Stimulated activated CD4-positive, alpha-beta T cell treated with anti-CD3 and anti-CD28 coated beads, Interleukin-2, amount 100 ng/mL, for 24 hours (primary cell): Measurements from ENCODE around the gene IL9.
"Not testable (repeated sequence)": the region's sequence is repeated elsewhere in the genome, so short reads cannot be mapped to it uniquely, and the experiment has no call there.

Source experiments
- DNase-seq, 2 donors: peaks; one replicate each; pipeline ENCODE4 v3.0.0-alpha.2; 2020

Gene IL9

GRCh38 chr5:135864503-135865435, 30.9 kb downstream of the IL9 start:
- DNase-seq, result no peak

DNA sequence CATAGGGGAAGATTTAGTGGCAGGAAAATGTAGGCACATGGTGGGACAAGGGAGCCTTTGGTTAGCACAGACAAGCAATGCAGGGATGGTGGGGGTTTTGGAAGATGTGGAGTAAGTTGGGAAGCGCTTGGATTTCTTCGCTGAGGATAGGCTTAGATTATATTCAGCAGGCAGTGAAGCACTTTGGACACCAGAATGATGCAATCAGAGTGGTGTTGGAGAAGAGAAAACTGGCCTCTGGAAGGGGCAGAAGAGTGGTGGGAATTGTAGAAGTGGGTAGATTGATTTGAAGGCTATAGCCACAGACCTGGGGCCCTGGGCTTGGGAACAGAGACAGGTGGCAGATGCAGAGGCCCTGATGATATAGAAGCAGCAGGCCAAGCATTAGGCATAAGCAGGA, 32.9 kb downstream of the IL9 start:
- DNase-seq, result no peak

DNA sequence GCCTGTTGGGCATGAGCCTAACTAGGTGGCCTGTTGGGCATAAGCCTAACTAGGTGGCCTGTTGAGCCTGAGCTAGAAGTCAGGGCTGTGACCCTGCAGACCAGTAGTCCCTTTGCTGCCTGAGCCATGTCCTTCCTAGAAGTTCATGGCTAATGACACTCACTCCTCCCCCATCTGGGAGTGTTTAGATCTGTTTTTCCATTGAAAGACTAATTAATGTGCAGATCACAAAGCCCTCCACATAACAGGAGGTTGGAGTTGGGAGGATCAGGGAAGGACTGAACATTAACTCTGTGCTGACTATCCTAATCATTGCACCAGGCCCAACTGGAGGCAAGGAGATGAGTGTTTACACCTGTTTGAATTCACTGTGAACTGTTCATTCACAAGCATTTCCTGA, 33.6 kb downstream of the IL9 start:
- no peak for DNase-seq

GRCh38 chr5:135861641-135862040, 34.0 kb downstream of the IL9 start:
- no peak for DNase-seq

GRCh38 chr5:135859641-135860040, 36.0 kb downstream of the IL9 start:
- DNase-seq, result no peak

DNA sequence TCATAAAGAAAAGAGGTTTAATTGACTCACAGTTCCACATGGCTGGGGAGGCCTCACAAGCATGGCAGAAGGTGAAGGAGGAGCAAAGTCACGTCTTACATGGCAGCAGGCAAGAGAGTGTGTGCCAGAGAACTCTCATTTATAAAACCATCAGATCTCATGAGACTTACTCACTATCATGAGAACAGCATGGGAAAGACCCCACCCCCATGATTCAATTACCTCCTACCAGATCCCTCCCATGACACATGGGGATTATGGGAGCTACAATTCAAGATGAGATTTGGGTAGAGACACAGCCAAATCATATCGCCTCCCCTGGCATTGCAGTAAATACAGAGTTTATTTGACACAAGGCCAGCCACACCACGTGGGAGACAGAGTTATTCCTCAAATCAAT, 36.5 kb downstream of the IL9 start:
- DNase-seq, result not testable (repeated sequence)

- no peak for DNase-seq
These were observed 37.9 kb downstream of the IL9 start for GRCh38 chr5:135857630-135858311.

DNA sequence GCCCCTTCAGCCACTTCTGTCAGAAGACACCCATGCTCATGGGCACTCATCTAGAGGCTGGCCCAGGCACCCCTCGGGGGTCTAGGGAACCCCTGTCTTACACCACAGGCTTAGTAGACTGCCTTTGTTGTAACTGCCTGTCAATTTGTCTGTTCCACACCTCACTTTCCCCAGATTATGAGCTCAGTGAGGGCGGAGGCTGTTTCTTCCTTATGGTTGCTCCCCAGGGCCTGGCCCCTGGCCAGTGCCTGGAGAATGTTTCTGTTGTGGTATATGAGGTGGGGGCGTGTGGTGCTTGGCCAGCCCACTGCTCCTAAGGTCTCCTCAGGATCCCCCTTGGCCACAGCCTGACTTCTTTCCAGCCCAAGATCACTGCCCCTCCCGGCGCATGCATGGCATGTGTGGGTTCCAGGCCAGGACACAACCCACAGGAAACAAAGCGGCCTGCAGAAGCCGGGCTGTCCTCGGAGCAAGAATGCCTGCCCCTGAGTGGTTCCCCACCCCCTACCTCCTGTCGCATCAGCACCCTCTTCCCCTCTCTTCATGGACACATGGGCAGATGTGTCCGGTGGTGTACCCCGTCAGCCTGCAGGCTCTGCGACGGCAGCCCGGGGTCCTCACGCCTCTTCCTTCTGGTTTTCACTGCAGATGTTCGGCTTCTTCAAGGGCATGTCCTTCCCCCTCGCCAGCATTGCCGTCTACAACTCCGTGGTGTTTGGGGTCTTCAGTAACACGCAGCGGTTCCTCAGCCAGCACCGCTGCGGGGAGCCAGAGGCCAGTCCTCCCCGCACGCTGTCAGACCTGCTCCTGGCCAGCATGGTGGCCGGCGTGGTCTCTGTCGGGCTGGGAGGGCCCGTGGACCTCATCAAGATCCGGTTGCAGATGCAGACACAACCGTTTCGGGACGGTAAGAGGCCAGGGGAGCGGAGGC, 43.5 kb downstream of the IL9 start:
- DNase-seq, result no peak

- DNase-seq, result no peak
These were observed 44.3 kb downstream of the IL9 start for GRCh38 chr5:135851186-135851914.

DNA sequence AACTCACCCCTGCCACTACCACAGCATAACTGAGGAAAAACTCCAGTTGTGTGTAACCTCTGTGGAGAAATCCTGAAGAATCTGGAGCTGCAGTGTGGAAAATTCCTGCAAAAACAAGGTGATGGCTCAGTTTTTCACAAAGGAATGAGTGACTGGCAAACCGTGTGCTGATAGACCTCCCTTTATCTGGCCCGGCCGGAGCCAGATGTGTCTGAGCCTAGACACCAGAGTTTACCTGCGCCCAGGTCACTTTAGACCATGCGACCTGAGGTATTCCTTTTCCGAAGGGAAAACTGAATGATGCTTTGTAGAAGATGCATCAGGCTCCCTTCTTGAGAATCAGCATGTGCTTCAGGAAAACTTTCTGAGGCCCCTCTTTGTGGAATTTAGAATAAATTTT, 45.0 kb downstream of the IL9 start:
- no peak for DNase-seq

- DNase-seq, result no peak
These were observed 45.4 kb downstream of the IL9 start for GRCh38 chr5:135850231-135850630.

DNA sequence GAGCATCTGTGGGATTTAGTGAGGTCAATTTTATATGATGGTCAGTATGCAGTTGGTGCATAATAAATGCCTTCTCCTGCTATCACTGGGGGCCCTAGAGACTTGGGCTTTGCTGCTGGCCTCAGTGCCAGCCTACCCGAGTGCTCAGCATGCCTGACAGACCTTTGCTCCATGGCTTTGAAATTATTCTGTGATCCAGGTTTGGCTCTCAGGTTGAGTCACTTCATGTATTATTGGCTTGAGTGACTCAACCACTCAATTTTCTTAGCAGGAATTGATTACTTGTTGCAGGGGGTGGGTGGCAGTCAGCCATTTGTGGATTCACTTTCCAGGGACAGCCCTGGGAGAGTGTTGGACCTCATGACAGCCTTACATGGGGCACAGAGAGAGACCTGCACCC, 47.7 kb downstream of the IL9 start:
- no peak for DNase-seq

- DNase-seq, result no peak
These were observed 49.3 kb downstream of the IL9 start for GRCh38 chr5:135846311-135846710.

- DNase-seq, result no peak
These were observed 51.9 kb downstream of the IL9 start for GRCh38 chr5:135843571-135844337.

DNA sequence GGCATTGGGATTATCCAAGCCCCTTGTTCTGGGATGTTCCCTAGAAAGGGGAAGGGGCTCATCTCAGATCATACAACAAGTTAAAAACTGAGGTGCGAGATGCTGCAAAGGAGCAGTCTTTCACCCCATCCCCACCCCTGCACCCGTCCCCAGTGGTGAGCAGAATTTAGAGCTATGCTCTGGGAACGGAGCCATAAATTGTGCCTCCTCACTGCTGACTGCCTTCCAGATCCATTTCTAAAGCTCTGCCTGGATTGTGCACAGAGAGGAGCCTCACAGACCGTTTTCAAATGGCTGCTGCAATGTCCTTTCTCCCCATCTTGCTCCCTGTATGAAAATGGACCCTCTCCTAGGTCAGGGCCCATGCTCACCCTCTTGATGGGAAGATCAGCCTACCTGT, 52.9 kb downstream of the IL9 start:
- no peak for DNase-seq
